ENCODE results near the gene KCNF1.

GRCh38 chr2:10865841-10866240 lies 45.9 kb upstream of the KCNF1 start:
- TF ChIP-seq CTCF (IDR thresholded peaks at IDR 0.05; ENCODE audit: low read depth, low read length, poor library complexity, severe bottlenecking), result no peak
- TF ChIP-seq EZH2phosphoT487 (IDR thresholded peaks at IDR 0.05; ENCODE audit: borderline replicate concordance, low read length), result no peak
